K562 (cell line): Measurements from ENCODE around the gene APP.

Experiments
- CEBPZ ChIP-seq: fragments of 150-350 bp; IDR thresholded peaks from 2 replicates; pipeline ENCODE4 v1.6.1; 2014; ENCODE audit warnings: low read depth, mild to moderate bottlenecking, low read length, borderline replicate concordance
- EP300 ChIP-seq: IDR thresholded peaks from 2 replicates; pipeline ENCODE4 v1.6.1; 2012; ENCODE audit warnings: low read length, improper control_type of control experiment
- FUS ChIP-seq: fragments of 200-400 bp; formaldehyde crosslinking; optimal IDR thresholded peaks from 2 replicates; pipeline ENCODE3; 2017; ENCODE audit warnings: low read depth, low read length
- KAT8 ChIP-seq: fragments of 450-650 bp; IDR thresholded peaks from 2 replicates; pipeline ENCODE4 v1.6.1; 2016; ENCODE audit warnings: low read depth, mild to moderate bottlenecking
- MAFK ChIP-seq: IDR thresholded peaks from 2 replicates; pipeline ENCODE4 v1.6.1; 2011; ENCODE audit warnings: low read length, improper control_type of control experiment
- OTX1 ChIP-seq: fragments of 450-650 bp; formaldehyde crosslinking; IDR thresholded peaks from 2 replicates; pipeline ENCODE4 v1.4.0; 2022; ENCODE audit warnings: mild to moderate bottlenecking
- REST ChIP-seq, 2 experiments: fragments of 450-650 bp; formaldehyde crosslinking in 1 of 2; IDR thresholded peaks; 2 replicates each; pipeline versions ENCODE4 v1.4.0 to v1.6.1; 2014 to 2020; ENCODE audit warnings: mild to moderate bottlenecking in 2 of 2, borderline replicate concordance in 1 of 2, low read depth in 1 of 2
- SP2 ChIP-seq: IDR thresholded peaks from 2 replicates; pipeline ENCODE4 v1.6.1; 2011; ENCODE audit warnings: mild to moderate bottlenecking, low read depth, low read length, moderate library complexity; ENCODE audit not compliant: poor library complexity, severe bottlenecking; ENCODE audit errors: extremely low read depth
- ZBTB1 ChIP-seq: sonication (generic); formaldehyde crosslinking; IDR thresholded peaks from 2 replicates; pipeline ENCODE4 v1.8.1; 2023; ENCODE audit warnings: missing genetic modification reagents, low read depth, mild to moderate bottlenecking, borderline replicate concordance
- ZNF140 ChIP-seq: fragments of 250-450 bp; sonication (Bioruptor Pico); IDR thresholded peaks from 2 replicates; pipeline ENCODE4 v1.8.0; 2021; ENCODE audit warnings: moderate library complexity, mild to moderate bottlenecking, inconsistent platforms
- TF ChIP-seq, protein P1 (sequence below): sonication (generic); formaldehyde crosslinking; IDR thresholded peaks from 2 replicates; pipeline ENCODE4 v1.9.0; 2022; ENCODE audit warnings: mild to moderate bottlenecking, missing genetic modification reagents
- TF ChIP-seq, protein P2 (sequence below): fragments of 250-450 bp; sonication (Bioruptor Pico); IDR thresholded peaks from 2 replicates; pipeline ENCODE4 v1.4.0; 2020; ENCODE audit warnings: mild to moderate bottlenecking, moderate library complexity
- TF ChIP-seq, protein P3 (sequence below), 3 experiments: IDR thresholded peaks in 2 of 3; conservative IDR thresholded peaks in 1 of 3; 2 replicates each; pipeline ENCODE4 v1.5.1; 2011 to 2012; ENCODE audit warnings: low read length in 3 of 3, mild to moderate bottlenecking in 3 of 3, control low read depth in 2 of 3, improper control_type of control experiment in 1 of 3, inconsistent platforms in 1 of 3, low read depth in 1 of 3, mixed read lengths in 1 of 3, moderate library complexity in 1 of 3; ENCODE audit not compliant: insufficient read depth in 2 of 3
- TF ChIP-seq, protein P4 (sequence below): sonication (generic); formaldehyde crosslinking; IDR thresholded peaks from 2 replicates; pipeline ENCODE4 v1.8.0; 2022; ENCODE audit warnings: mild to moderate bottlenecking, missing genetic modification reagents, borderline replicate concordance

GRCh38 chr21:26162081-26162480, 8.5 kb downstream of the APP start:
- TF ChIP-seq, protein P1, sequence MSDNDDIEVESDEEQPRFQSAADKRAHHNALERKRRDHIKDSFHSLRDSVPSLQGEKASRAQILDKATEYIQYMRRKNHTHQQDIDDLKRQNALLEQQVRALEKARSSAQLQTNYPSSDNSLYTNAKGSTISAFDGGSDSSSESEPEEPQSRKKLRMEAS: no peak
- TF ChIP-seq, protein P2, sequence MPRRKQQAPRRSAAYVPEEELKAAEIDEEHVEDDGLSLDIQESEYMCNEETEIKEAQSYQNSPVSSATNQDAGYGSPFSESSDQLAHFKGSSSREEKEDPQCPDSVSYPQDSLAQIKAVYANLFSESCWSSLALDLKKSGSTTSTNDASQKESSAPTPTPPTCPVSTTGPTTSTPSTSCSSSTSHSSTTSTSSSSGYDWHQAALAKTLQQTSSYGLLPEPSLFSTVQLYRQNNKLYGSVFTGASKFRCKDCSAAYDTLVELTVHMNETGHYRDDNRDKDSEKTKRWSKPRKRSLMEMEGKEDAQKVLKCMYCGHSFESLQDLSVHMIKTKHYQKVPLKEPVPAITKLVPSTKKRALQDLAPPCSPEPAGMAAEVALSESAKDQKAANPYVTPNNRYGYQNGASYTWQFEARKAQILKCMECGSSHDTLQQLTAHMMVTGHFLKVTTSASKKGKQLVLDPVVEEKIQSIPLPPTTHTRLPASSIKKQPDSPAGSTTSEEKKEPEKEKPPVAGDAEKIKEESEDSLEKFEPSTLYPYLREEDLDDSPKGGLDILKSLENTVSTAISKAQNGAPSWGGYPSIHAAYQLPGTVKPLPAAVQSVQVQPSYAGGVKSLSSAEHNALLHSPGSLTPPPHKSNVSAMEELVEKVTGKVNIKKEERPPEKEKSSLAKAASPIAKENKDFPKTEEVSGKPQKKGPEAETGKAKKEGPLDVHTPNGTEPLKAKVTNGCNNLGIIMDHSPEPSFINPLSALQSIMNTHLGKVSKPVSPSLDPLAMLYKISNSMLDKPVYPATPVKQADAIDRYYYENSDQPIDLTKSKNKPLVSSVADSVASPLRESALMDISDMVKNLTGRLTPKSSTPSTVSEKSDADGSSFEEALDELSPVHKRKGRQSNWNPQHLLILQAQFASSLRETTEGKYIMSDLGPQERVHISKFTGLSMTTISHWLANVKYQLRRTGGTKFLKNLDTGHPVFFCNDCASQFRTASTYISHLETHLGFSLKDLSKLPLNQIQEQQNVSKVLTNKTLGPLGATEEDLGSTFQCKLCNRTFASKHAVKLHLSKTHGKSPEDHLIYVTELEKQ (CRISPR knock-in tag): no peak
- TF ChIP-seq MAFK: no peak
- TF ChIP-seq, protein P3, sequence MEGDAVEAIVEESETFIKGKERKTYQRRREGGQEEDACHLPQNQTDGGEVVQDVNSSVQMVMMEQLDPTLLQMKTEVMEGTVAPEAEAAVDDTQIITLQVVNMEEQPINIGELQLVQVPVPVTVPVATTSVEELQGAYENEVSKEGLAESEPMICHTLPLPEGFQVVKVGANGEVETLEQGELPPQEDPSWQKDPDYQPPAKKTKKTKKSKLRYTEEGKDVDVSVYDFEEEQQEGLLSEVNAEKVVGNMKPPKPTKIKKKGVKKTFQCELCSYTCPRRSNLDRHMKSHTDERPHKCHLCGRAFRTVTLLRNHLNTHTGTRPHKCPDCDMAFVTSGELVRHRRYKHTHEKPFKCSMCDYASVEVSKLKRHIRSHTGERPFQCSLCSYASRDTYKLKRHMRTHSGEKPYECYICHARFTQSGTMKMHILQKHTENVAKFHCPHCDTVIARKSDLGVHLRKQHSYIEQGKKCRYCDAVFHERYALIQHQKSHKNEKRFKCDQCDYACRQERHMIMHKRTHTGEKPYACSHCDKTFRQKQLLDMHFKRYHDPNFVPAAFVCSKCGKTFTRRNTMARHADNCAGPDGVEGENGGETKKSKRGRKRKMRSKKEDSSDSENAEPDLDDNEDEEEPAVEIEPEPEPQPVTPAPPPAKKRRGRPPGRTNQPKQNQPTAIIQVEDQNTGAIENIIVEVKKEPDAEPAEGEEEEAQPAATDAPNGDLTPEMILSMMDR (IDR thresholded peaks at IDR 0.05 in 2 of 3, conservative IDR thresholded peaks at IDR 0.05 in 1 of 3; ENCODE audit: insufficient read depth in 2 of 3, low read depth in 1 of 3, low read length in 3 of 3): no peak
- no peak for TF ChIP-seq ZNF140
- TF ChIP-seq FUS: no peak
- TF ChIP-seq REST (IDR thresholded peaks at IDR 0.05; ENCODE audit: borderline replicate concordance): no peak
- no peak for TF ChIP-seq REST (CRISPR knock-in tag; IDR thresholded peaks at IDR 0.05; ENCODE audit: low read depth)
- no peak for TF ChIP-seq SP2
- TF ChIP-seq CEBPZ: no peak
- no peak for TF ChIP-seq ZBTB1 (CRISPR knock-in tag)
- no peak for TF ChIP-seq OTX1
- TF ChIP-seq, protein P4, sequence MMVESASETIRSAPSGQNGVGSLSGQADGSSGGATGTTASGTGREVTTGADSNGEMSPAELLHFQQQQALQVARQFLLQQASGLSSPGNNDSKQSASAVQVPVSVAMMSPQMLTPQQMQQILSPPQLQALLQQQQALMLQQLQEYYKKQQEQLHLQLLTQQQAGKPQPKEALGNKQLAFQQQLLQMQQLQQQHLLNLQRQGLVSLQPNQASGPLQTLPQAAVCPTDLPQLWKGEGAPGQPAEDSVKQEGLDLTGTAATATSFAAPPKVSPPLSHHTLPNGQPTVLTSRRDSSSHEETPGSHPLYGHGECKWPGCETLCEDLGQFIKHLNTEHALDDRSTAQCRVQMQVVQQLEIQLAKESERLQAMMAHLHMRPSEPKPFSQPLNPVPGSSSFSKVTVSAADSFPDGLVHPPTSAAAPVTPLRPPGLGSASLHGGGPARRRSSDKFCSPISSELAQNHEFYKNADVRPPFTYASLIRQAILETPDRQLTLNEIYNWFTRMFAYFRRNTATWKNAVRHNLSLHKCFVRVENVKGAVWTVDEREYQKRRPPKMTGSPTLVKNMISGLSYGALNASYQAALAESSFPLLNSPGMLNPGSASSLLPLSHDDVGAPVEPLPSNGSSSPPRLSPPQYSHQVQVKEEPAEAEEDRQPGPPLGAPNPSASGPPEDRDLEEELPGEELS (CRISPR knock-in tag): no peak
- no peak for TF ChIP-seq KAT8
- TF ChIP-seq EP300: no peak
